Adipose tissue (tissue), 3 donors: ENCODE measurements around the gene TAF4B. TPM values are rescaled to one million over a fixed set of nuclear protein-coding genes. Genes with fewer than 3 reads are reported as not detected.
"Not testable (repeated sequence)": the region's sequence is repeated elsewhere in the genome, so short reads cannot be mapped to it uniquely, and the experiment has no call there.

Source experiments
- H3K27ac ChIP-seq: one replicate; pipeline ENCODE4 v1.5.1; 2013; ENCODE audit warnings: low read depth, low read length
- WGBS, 3 donors: extraction: QIAGEN DNeasy Blood & Tissue Kit; methylation state at CpG; one replicate each; pipeline ENCODE4 v1.1.7; 2013; 5-methylcytosine and 5-hydroxymethylcytosine counted together
- polyA plus RNA-seq, 3 donors: library from polyadenylated mRNA; stranded (reverse); fragments of 200-250 nt; gene quantifications; one replicate each; pipeline ENCODE4 v1.2.3, GENCODE V29; 2013
- donor health status: healthy with polysubstance abuse.
- donor health status: Bipolar disorder and iron deficiency.
- donor health status: healthy.

TAF4B gene
- polyA plus RNA-seq, 3 donors = 1.9 to 3.9 (median 2.0) TPM

GRCh38 chr18:26436176-26437051 lies 210.2 kb downstream of the TAF4B start:
- H3K27ac ChIP-seq = no peak overlapping the region
- 77 to 82% (median 81%) methylated on average over 11 of the region's 11 CpGs for WGBS, 3 donors

DNA sequence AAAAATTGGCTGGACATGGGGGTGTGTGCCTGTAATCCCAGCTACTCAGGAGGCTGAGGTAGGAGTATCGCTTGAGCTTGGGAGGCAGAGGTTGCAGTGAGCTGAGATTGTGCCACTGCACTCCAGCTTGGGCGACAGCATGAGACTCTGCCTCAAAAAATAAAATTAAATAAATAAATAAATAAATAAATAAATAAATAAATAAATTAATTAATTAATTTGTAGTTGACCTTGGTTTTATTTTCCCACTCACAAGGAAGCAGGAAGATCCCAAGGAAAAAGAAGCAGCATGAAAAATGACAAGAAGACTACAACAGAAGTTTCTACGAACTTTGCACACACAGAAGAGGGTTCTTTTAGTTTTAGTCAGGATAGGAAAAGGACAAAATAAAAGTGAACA lies 211.4 kb downstream of the TAF4B start:
- 87 to 99% (median 97%) methylated on average over 3 of the region's 3 CpGs for WGBS, 3 donors
- H3K27ac ChIP-seq = not testable (repeated sequence)

- WGBS, 3 donors = 75 to 89% (median 83%) methylated on average over 5 of the region's 5 CpGs
- H3K27ac ChIP-seq = no peak overlapping the region
Observed at GRCh38 chr18:26438980-26439379, 212.7 kb downstream of the TAF4B start.

- WGBS, 3 donors = 79 to 89% (median 88%) methylated on average over 4 of the region's 4 CpGs
- no peak overlapping the region for H3K27ac ChIP-seq
Observed at GRCh38 chr18:26439537-26439936, 213.3 kb downstream of the TAF4B start.

DNA sequence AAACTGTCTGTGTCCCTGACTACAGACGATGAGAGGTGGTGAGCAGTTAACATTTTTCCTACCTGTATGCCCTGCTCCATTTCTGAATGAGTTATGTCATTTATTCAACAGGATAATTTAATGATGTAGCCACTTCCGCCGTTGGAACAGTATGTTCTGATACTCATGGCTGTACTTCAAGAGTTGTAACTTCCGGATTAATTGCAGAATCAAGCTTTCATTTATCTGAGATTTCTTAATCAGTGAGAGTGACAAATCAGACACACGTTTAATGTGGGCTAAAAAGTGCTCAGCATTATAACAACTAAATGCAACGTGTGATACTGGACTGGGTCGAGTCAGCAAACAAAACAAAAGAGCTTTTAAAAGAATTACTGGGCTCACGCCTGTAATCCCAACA lies 214.4 kb downstream of the TAF4B start:
- WGBS, 3 donors = 56 to 71% (median 71%) methylated on average over 8 of the region's 8 CpGs
- H3K27ac ChIP-seq = no peak overlapping the region

Other genes starting within 250 kb of the TAF4B start
- gene SS18, start 135.8 kb upstream of the TAF4B start, polyA plus RNA-seq = 10 to 100 TPM; 16.3 to 39.3 (median 37.3) TPM
- gene PSMA8, start 92.6 kb upstream of the TAF4B start, polyA plus RNA-seq = under 1 TPM in 1 of 3 donors, not detected in 2; 0.10 TPM